ENCODE results near the gene NEDD4. TPM values are rescaled to one million over a fixed set of nuclear protein-coding genes. Genes with fewer than 3 reads are reported as not detected.

The NEDD4 gene
- polyA plus RNA-seq, 1 donor (not counting 4 experiments of a cell fraction or from before 2014, with no cell fraction given) = 24.3 TPM

- Histone ChIP-seq H3K79me2 (ENCODE audit: control insufficient read depth, insufficient read depth, low read length) (peaks cover 79% of the 10 kb centered on the region), H4K20me1 (ENCODE audit: control insufficient read depth, extremely low read depth, insufficient read depth, low read length) (no peaks in the 10 kb centered on the region), H3K4me1 (ENCODE audit: control insufficient read depth, extremely low read depth, insufficient read depth, low read length) (no peaks in the 10 kb centered on the region), H2AFZ (ENCODE audit: control insufficient read depth, low read length) (no peak overlapping the region), H3K4me2 (ENCODE audit: control insufficient read depth, extremely low read depth, insufficient read depth, low read depth, low read length) (no peak overlapping the region), H3K36me3 (ENCODE audit: control insufficient read depth in 2 of 2, extremely low read depth in 1 of 2, insufficient read depth in 2 of 2, low read length in 2 of 2) (no peaks in the 10 kb centered on the region), H3K27ac (ENCODE audit: control insufficient read depth, insufficient read depth, low read length) (no peak overlapping the region), H3K27me3 (ENCODE audit: control insufficient read depth, extremely low read depth, insufficient read depth, low read length) (no peaks in the 10 kb centered on the region), H3K9ac (ENCODE audit: control insufficient read depth, extremely low read depth, insufficient read depth, low read length) (no peak overlapping the region), H3K9me1 (ENCODE audit: control insufficient read depth, extremely low read depth, insufficient read depth, low read length) (no peaks in the 10 kb centered on the region), H3K4me3 (ENCODE audit: control insufficient read depth in 2 of 3, extremely low read depth in 1 of 3, insufficient read depth in 2 of 3, low read depth in 1 of 3, low read length in 3 of 3) (no peak overlapping the region), H3K9me3 (ENCODE audit: control insufficient read depth, low read depth, low read length) (no peaks in the 10 kb centered on the region)
- dilution Hi-C loops (cut with MboI; ENCODE audit: extremely low pct_ligation_motif_present, low sequenced_read_pairs) = no loop called here
- FAIRE-seq (no peak), DNase-seq (ENCODE audit: low read depth, low spot score) (no peak)
- TF ChIP-seq CTCF (optimal IDR thresholded peaks at IDR 0.05 in 1 of 3, IDR thresholded peaks at IDR 0.05 in 1 of 3, conservative IDR thresholded peaks at IDR 0.05 in 1 of 3; ENCODE audit: extremely low read depth in 1 of 3, insufficient read depth in 2 of 3, low read length in 3 of 3) (no peak), EZH2 (IDR thresholded peaks at IDR 0.05; ENCODE audit: low read length) (no peak)
Measured at GRCh38 chr15:55977231-55977630, 16.2 kb downstream of the NEDD4 start.

- Histone ChIP-seq H3K36me3 (ENCODE audit: control insufficient read depth in 2 of 2, extremely low read depth in 1 of 2, insufficient read depth in 2 of 2, low read length in 2 of 2) (peaks cover 0 to 1% of the 10 kb centered on the region in 2 experiments), H3K27ac (ENCODE audit: control insufficient read depth, insufficient read depth, low read length) (no peak overlapping the region), H3K9me3 (ENCODE audit: control insufficient read depth, low read depth, low read length) (no peaks in the 10 kb centered on the region), H2AFZ (ENCODE audit: control insufficient read depth, low read length) (no peak overlapping the region), H3K9ac (ENCODE audit: control insufficient read depth, extremely low read depth, insufficient read depth, low read length) (no peak overlapping the region), H3K79me2 (ENCODE audit: control insufficient read depth, insufficient read depth, low read length) (peaks cover 67% of the 10 kb centered on the region), H3K9me1 (ENCODE audit: control insufficient read depth, extremely low read depth, insufficient read depth, low read length) (no peaks in the 10 kb centered on the region), H3K4me1 (ENCODE audit: control insufficient read depth, extremely low read depth, insufficient read depth, low read length) (peaks cover 11% of the 10 kb centered on the region), H3K27me3 (ENCODE audit: control insufficient read depth, extremely low read depth, insufficient read depth, low read length) (no peaks in the 10 kb centered on the region), H3K4me2 (ENCODE audit: control insufficient read depth, extremely low read depth, insufficient read depth, low read depth, low read length) (no peak overlapping the region), H4K20me1 (ENCODE audit: control insufficient read depth, extremely low read depth, insufficient read depth, low read length) (no peaks in the 10 kb centered on the region), H3K4me3 (ENCODE audit: control insufficient read depth in 2 of 3, extremely low read depth in 1 of 3, insufficient read depth in 2 of 3, low read depth in 1 of 3, low read length in 3 of 3) (no peak overlapping the region)
- no peak for FAIRE-seq
- dilution Hi-C loops (cut with MboI; ENCODE audit: extremely low pct_ligation_motif_present, low sequenced_read_pairs) = no loop called here
- TF ChIP-seq EZH2 (IDR thresholded peaks at IDR 0.05; ENCODE audit: low read length) = no peak
- no peak for TF ChIP-seq CTCF (optimal IDR thresholded peaks at IDR 0.05 in 1 of 3, IDR thresholded peaks at IDR 0.05 in 1 of 3, conservative IDR thresholded peaks at IDR 0.05 in 1 of 3; ENCODE audit: extremely low read depth in 1 of 3, insufficient read depth in 2 of 3, low read length in 3 of 3)
- no peak for DNase-seq (ENCODE audit: low read depth, low spot score)
Measured at GRCh38 chr15:55970286-55970685, 23.1 kb downstream of the NEDD4 start.

All from keratinocyte (primary cell).